ENCODE results near the gene CISTR.
A peak's percentile ranks its signal among the peaks of the same experiment; 100 is the strongest.

The CISTR gene

GRCh38 chr12:53743266-53744129 lies 8.3 kb downstream of the CISTR start:
- DNase-seq = peak; percentile 46 to 84

- DNase-seq = no peak
These were observed 11.7 kb downstream of the CISTR start for GRCh38 chr12:53740130-53740491.

- DNase-seq = no peak
These were observed 12.3 kb downstream of the CISTR start for GRCh38 chr12:53739214-53740129.

- DNase-seq = no peak
These were observed 13.2 kb downstream of the CISTR start for GRCh38 chr12:53738406-53739213.

- DNase-seq = no peak
These were observed 13.8 kb downstream of the CISTR start for GRCh38 chr12:53737951-53738405.

- no peak for DNase-seq
These were observed 14.5 kb downstream of the CISTR start for GRCh38 chr12:53737093-53737808.

GRCh38 chr12:53736592-53736991 lies 15.2 kb downstream of the CISTR start:
- DNase-seq = no peak

- no peak for DNase-seq
These were observed 16.2 kb downstream of the CISTR start for GRCh38 chr12:53735556-53735955.

GRCh38 chr12:53734425-53734824 lies 17.4 kb downstream of the CISTR start:
- DNase-seq = no peak

GRCh38 chr12:53733807-53734200 lies 18.0 kb downstream of the CISTR start:
- no peak for DNase-seq

- DNase-seq = no peak
These were observed 18.6 kb downstream of the CISTR start for GRCh38 chr12:53733051-53733806.

GRCh38 chr12:53729644-53730043 lies 22.1 kb downstream of the CISTR start:
- DNase-seq = peak; percentile 44 to 52

GRCh38 chr12:53728206-53728605 lies 23.6 kb downstream of the CISTR start:
- no peak for DNase-seq

GRCh38 chr12:53727310-53728041 lies 24.3 kb downstream of the CISTR start, which contains the start of gene CALCOCO1:
TSS of gene CALCOCO1 (minus strand) at chr12:53727452. CDS start at chr12:53725242, 2,210 bp downstream.
- DNase-seq = peak; percentile 97 to 98

- DNase-seq = no peak
These were observed 24.9 kb downstream of the CISTR start for GRCh38 chr12:53726946-53727309.

- DNase-seq = peak; percentile 21 to 63
These were observed 25.4 kb downstream of the CISTR start for GRCh38 chr12:53726341-53726740.

GRCh38 chr12:53725824-53726223 lies 26.0 kb downstream of the CISTR start:
- DNase-seq = peak in 1 of 2 donors; percentile 20

- no peak for DNase-seq
These were observed 29.2 kb downstream of the CISTR start for GRCh38 chr12:53722450-53723041.

- no peak for DNase-seq
These were observed 30.8 kb downstream of the CISTR start for GRCh38 chr12:53720946-53721345.

- DNase-seq = no peak
These were observed 32.1 kb downstream of the CISTR start for GRCh38 chr12:53719649-53720048.

All from inflammatory macrophage treated with lipopolysaccharide for 1 hour (primary cell).